A549 treated with CORT108297 at 1 μM for 4 hours (cell line): ENCODE data around the gene POU2F3. TPM values are rescaled to one million over a fixed set of nuclear protein-coding genes. Genes with fewer than 3 reads are reported as not detected.

Experiments used
- total RNA-seq: library from RNA; stranded (reverse); fragments of 200-300 nt; extraction: Qiagen RNA extraction; gene quantifications from 5 replicates; pipeline ENCODE4 v1.2.3, GENCODE V29; 2022

Gene POU2F3
- not detected in 5 replicates for total RNA-seq

GRCh38 chr11:120239713-120240640 lies at the start of gene POU2F3:
Gene POU2F3, plus strand, starts transcription at chr11:120240140. Its CDS starts 204 bp downstream, at chr11:120240344.

GRCh38 chr11:120210626-120211521 lies 29.1 kb upstream of the POU2F3 start, which contains the start of gene OAF:
Gene OAF, plus strand, starts transcription at chr11:120211032. Its CDS starts 248 bp downstream, at chr11:120211280.

DNA sequence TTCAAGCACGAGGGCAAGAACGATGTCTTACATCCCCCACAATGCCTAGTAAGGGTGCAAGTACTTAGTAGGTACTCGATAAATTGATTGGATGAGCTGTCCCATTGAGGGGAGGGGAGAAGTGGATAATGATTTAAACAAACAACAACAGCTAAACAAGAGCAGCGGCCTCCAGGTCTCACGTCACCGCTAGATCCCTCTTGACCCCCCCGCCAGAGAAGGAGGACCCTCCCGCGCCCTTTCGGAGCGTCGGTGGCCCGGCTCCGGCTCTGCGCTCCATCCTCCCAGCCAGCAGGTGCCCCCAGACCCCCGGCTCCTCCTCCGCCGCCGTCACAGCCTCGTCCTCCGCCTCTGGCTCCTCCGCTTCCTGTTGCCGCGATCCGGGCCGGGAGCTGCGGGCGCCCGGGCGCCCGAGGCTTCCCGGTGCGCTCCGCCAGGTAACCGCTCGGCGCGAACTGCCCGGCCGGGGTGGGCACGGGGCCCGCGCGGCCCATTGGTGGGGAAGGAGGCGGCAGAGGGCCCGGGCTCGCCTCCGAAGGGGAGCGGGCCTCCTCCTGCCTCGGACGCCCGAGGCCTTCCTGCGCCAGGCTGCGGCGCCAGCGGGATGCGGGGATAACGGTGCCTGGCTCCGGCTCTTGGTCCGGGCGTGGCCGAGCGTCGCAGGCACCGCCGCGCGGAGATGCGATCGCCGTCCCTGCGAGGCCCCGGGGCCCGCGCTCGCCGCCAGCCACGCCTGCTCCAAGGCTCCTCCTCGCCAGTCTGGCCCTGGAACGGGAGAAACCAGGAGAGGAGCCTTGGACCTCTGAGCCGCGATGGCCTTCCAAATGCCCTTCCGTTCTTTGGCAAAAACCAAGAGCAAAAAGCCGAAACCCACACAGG lies 85.2 kb downstream of the POU2F3 start, which contains the start of gene TLCD5:
Gene TLCD5 (plus strand): TSS at position 368 of the 879 bp plus-strand sequence. CDS start 2,143 bp downstream, outside the sequence.

DNA sequence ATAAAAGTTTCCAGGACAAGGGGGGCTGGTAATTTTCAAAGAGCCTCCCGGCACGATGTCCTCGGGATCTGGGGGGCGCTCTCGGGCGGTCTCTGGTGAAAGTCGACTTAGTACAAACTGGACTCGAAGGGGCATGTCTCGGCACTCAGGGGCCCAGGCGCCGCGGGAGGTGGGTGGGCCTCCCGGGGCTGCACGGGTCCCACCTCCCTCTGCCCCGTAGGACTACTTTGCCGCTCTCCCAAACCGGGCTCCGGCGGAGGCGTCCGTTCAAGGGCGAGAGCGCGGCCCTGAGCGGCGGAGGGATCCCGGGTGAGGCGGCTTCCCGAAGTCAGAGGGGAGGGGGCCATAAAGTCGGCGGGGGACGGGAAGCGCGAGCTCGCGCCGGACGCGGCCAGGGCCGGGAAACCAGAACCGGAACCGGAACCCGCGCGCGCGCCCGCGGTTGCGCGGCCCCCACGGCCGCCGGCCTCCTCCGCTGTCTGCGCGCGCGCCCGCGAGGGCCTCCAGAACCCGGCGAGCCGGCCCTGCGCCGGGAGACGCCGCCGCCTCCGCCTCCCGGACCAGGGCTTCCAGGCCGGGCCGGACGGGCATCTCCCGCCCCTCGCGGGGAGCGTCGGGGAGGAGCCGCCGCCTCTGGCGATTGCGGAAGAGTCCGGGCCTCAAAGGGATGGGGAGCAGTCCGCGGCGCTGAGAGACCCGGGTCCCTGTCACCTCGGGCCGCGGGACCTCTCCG lies 96.1 kb downstream of the POU2F3 start, which contains the start of gene ARHGEF12:
Gene ARHGEF12 (plus strand): TSS at position 506 of the 733 bp plus-strand sequence. CDS start 831 bp downstream, outside the sequence.

Other genes starting within 250 kb of the POU2F3 start
- 9.5 to 11.1 TPM (median 10.7 TPM) in 5 replicates for gene TRIM29, start 102.0 kb upstream of the POU2F3 start, total RNA-seq
- 7.2 to 13.3 TPM (median 12.0 TPM) in 5 replicates for gene OAF, start 29.1 kb upstream of the POU2F3 start, total RNA-seq
- gene TLCD5, start 85.2 kb downstream of the POU2F3 start, total RNA-seq: 5.1 to 8.7 TPM (median 7.2 TPM) in 5 replicates
- gene ARHGEF12, start 96.3 kb downstream of the POU2F3 start, total RNA-seq: 11.5 to 17.1 TPM (median 15.4 TPM) in 5 replicates